Stimulated activated naive CD8-positive, alpha-beta T cell treated with anti-CD3 and anti-CD28 coated beads, Interleukin-15, amount 100 ng/mL, for 72 hours (primary cell): Measurements from ENCODE around the gene CD3E.
"Not testable (repeated sequence)": the region's sequence is repeated elsewhere in the genome, so short reads cannot be mapped to it uniquely, and the experiment has no call there.

Experiments
- ATAC-seq: fragments of 150-1000 bp; cut with Tn5 transposase; 2 replicates; pipeline ENCODE4 v1.10.0; 2021; ENCODE audit warnings: mild to moderate bottlenecking, moderate library complexity
- DNase-seq, 2 donors: peaks; one replicate each; pipeline ENCODE4 v3.0.0; 2021 to 2022
- H3K27ac Mint-ChIP-seq, 2 donors: one replicate each; pipeline ENCODE4 v1.8.0; 2022; ENCODE audit warnings: mild to moderate bottlenecking in 2 of 2, mixed read lengths in 2 of 2, moderate library complexity in 2 of 2
- H3K27me3 Mint-ChIP-seq: one replicate; pipeline ENCODE4 v1.8.0; 2022; ENCODE audit warnings: mixed read lengths
- H3K4me1 Mint-ChIP-seq: one replicate; pipeline ENCODE4 v1.8.0; 2022; ENCODE audit warnings: mild to moderate bottlenecking, mixed read lengths
- H3K4me3 Mint-ChIP-seq, 2 donors: one replicate each; pipeline ENCODE4 v1.8.0; 2022; ENCODE audit warnings: mild to moderate bottlenecking in 2 of 2, mixed read lengths in 2 of 2, moderate library complexity in 1 of 2
- H3K9me3 Mint-ChIP-seq, 2 donors: one replicate each; pipeline ENCODE4 v1.8.0; 2022; ENCODE audit warnings: mixed read lengths in 2 of 2

CD3E gene

DNA sequence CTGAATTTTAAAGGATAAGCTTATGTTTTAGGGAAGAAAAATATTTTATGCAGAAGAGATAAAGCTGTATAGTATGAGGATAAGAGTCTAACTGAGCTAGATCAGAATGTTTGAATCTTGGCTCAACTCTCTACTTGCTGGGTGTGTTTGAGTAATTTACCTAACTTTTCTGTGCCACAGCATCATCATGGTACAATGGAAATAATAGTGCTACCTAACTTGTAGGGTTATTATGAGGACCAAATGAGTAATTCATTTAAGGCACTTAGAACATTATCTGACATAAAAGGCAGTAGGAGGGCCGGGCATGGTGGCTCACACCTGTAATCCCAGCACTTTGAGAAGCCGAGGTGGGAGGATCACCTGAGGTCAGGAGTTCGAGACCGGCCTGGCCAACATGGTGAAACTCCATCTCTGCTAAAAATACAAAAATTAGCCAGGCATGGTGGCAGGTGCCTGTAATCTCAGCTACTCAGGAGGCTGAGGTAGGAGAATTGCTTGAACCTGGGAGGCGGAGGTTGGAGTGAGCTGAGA lies 4.5 kb downstream of the CD3E start:
- H3K9me3 Mint-ChIP-seq, DNase-seq, H3K27me3 Mint-ChIP-seq: not testable (repeated sequence)
- ATAC-seq = peak; percentile 27
- peak overlapping the region; percentile 5 to 99 for H3K4me3 Mint-ChIP-seq
- peak overlapping the region; percentile 1 to 33 for H3K27ac Mint-ChIP-seq
- H3K4me1 Mint-ChIP-seq = peaks cover 78% of the 10 kb centered on the region

DNA sequence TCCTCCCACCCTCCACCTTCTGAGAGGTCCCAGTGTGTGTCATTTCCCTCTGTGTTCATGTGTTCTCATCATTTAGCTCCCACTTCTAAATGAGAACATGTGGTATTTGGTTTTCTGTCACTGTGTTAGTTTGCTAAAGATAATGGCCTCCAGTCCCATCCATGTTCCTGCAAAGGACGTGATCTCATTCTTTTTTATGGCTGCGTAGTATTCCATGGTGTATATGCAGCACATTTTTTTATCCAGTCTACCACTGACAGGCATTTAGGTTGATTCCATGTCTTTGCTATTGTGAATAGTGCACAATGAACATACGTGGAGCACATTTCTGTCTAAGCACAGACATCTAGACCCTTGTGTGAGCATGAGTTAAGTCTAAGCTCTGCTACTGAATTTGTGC lies 5.7 kb downstream of the CD3E start:
- Mint-ChIP-seq H3K27me3 (no peaks in the 10 kb centered on the region), H3K4me1 (peaks cover 90% of the 10 kb centered on the region), H3K4me3 (peak overlapping the region in 1 of 2 donors; percentile 4), H3K9me3 (no peaks in the 10 kb centered on the region), H3K27ac (peak overlapping the region in 1 of 2 donors; percentile 67)
- no peak for DNase-seq
- ATAC-seq = no peak

DNA sequence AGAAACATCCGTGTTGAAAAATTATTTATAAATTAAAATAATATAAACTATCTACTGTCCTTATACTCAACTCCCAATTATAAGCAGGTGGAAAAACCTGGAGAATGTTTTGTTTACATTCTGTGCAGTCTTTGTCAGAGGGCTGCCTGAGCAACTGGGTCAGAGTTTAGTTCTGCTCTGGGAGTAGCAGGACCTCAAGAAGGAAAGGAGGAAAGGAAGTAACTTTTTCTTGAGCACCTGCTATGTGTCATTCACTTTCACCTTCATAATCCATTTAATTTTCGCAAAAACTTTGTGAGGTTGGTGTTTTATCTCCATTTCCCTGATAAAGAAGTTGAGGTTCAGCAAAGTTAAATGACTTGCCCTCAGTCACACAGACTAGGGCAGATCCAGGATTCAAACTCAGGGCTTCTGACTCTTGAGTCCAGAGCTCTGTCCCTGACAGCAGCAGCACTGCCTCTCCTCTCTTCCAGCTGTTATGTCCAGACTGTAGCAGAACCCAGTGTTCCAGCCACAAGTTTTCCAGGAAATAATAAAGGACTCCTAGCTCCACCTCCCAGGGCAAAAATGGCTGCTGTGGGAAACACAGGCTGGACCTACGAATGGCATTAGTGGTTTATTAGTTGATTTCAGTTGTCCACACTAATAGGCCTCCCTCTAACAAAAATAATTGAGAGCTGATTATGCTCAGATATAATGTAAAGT lies 6.4 kb downstream of the CD3E start:
- peaks cover 94% of the 10 kb centered on the region for H3K4me1 Mint-ChIP-seq
- no peak for ATAC-seq
- no peaks in the 10 kb centered on the region for H3K27me3 Mint-ChIP-seq
- no peaks in the 10 kb centered on the region for H3K9me3 Mint-ChIP-seq
- H3K4me3 Mint-ChIP-seq = peak overlapping the region; percentile 8 to 15
- peak overlapping the region in 1 of 2 donors; percentile 44 for H3K27ac Mint-ChIP-seq
- DNase-seq = no peak

DNA sequence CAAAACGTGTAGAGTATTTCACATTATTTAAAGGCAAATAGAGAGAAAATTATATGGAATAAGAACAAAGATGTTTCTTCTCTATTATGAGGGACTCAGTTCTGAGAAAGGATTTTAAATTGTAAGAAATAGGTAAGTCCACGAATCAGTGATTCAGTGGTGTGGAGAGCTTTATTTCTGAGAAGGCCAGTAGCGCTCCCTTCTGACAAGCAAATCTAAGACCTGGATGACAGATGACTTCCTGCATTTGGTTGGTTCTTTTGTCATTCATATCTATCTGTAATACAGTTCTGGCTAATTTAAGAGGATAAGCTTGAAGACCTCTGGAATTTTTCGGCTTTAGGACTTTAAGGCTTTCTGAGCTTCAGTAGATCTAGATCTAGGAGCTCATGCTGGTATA lies 7.0 kb downstream of the CD3E start:
- H3K9me3 Mint-ChIP-seq = no peaks in the 10 kb centered on the region
- no peaks in the 10 kb centered on the region for H3K27me3 Mint-ChIP-seq
- DNase-seq = no peak
- peak overlapping the region in 1 of 2 donors; percentile 8 for H3K4me3 Mint-ChIP-seq
- no peak for ATAC-seq
- peak overlapping the region in 1 of 2 donors; percentile 44 for H3K27ac Mint-ChIP-seq
- peaks cover 97% of the 10 kb centered on the region for H3K4me1 Mint-ChIP-seq

GRCh38 chr11:118312328-118312727 lies 7.8 kb downstream of the CD3E start:
- ATAC-seq (no peak), DNase-seq (no peak)
- no peaks in the 10 kb centered on the region for H3K27me3 Mint-ChIP-seq
- H3K4me1 Mint-ChIP-seq = peaks cover 97% of the 10 kb centered on the region
- H3K9me3 Mint-ChIP-seq = no peaks in the 10 kb centered on the region
- no peak overlapping the region for H3K4me3 Mint-ChIP-seq
- peak overlapping the region; percentile 20 to 28 for H3K27ac Mint-ChIP-seq

GRCh38 chr11:118313242-118313641 lies 8.7 kb downstream of the CD3E start:
- ATAC-seq (no peak), DNase-seq (no peak)
- H3K27ac Mint-ChIP-seq = peak overlapping the region in 1 of 2 donors; percentile 30
- H3K4me3 Mint-ChIP-seq = no peak overlapping the region
- H3K9me3 Mint-ChIP-seq = no peaks in the 10 kb centered on the region
- peaks cover 92% of the 10 kb centered on the region for H3K4me1 Mint-ChIP-seq
- H3K27me3 Mint-ChIP-seq = no peaks in the 10 kb centered on the region

DNA sequence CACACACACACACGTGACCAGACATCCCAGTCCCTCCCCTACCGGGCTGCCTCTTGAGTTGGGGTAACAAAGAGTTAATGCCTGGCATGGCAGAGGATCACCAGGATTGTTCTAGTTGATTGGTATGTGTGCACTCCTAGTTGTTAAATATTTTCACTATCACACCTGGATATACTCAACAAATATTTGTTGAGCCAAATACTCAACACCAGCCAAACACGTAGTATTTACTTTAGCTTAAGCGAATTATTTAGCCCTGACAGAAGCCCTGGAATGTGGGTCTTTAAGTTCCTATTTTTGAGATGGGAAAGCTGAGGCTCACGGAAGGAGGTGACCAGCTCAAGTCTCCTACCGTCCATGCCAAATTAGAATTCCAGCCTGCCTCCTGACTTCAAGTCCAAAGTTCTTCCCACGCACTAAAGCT lies 10.5 kb downstream of the CD3E start:
- no peaks in the 10 kb centered on the region for H3K27me3 Mint-ChIP-seq
- peak overlapping the region; percentile 64 to 75 for H3K4me3 Mint-ChIP-seq
- H3K27ac Mint-ChIP-seq = peak overlapping the region; percentile 19 to 61
- peaks cover 93% of the 10 kb centered on the region for H3K4me1 Mint-ChIP-seq
- DNase-seq (no peak), ATAC-seq (no peak)
- no peaks in the 10 kb centered on the region for H3K9me3 Mint-ChIP-seq

GRCh38 chr11:118318124-118318523 lies 13.6 kb downstream of the CD3E start:
- no peak overlapping the region for H3K27ac Mint-ChIP-seq
- H3K9me3 Mint-ChIP-seq = no peaks in the 10 kb centered on the region
- no peaks in the 10 kb centered on the region for H3K27me3 Mint-ChIP-seq
- no peak for ATAC-seq
- peaks cover 84% of the 10 kb centered on the region for H3K4me1 Mint-ChIP-seq
- DNase-seq = no peak
- no peak overlapping the region for H3K4me3 Mint-ChIP-seq

DNA sequence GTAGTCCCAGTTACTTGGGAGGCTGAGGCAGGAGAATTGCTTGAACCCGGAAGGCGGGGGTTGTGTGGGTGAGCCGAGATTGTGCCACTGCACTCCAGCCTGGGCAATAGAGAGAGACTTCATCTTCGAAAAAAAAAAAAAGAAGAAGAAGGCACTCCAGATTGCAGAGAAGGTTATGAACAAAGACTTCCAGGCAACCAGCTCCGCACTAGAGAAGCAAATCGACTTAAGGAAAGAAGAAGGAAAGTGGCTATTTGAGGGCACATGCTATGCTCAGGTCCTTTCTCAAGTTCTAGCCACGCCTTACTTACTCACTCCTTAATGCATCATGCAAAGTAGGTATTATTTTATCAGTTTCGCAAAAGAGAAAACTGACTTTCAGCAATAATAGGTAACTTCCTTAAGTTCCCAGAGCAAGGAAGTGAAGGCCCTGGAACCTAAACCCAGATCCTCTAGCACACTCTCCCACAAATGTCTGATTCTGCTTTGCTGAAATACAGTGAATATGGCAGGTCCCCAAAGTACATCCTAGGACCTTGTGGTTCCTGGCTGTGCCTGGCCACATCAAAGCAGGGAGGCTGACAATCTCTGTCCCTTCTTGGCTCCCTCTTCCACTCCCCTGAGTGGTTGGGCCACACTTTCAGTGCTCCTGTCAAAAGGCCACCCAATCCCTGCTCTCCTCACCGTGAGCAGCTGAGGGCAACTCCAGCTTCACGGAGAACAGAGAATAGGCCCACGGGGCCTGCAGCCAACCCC lies 14.2 kb downstream of the CD3E start:
- Mint-ChIP-seq H3K27ac (peak overlapping the region in 1 of 2 donors; percentile 46), H3K4me3 (no peak overlapping the region), H3K9me3 (no peaks in the 10 kb centered on the region), H3K27me3 (no peaks in the 10 kb centered on the region), H3K4me1 (peaks cover 79% of the 10 kb centered on the region)
- ATAC-seq (no peak), DNase-seq (no peak)

DNA sequence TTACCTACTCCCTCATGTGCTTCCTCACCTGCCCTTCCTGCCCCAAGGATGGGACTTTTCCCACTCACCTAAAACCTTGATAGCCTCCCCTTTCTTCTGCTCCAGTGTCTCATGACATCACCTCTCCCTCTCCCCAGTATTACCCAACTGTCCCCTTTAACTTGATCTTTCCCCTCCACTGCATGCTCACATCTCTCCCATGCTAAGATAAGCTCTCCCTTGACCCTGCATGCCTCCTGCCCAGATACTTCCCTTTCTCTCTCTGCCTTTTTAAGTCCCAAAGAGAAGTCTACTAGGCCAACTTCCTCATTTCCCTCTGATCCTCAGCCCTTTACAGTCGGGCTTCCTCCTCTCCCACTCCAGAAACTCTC lies 14.8 kb downstream of the CD3E start:
- Mint-ChIP-seq H3K27ac (peak overlapping the region in 1 of 2 donors; percentile 46), H3K4me1 (peaks cover 73% of the 10 kb centered on the region), H3K4me3 (no peak overlapping the region), H3K27me3 (no peaks in the 10 kb centered on the region), H3K9me3 (no peaks in the 10 kb centered on the region)
- ATAC-seq = no peak
- DNase-seq = no peak

GRCh38 chr11:118320515-118320914 lies 16.0 kb downstream of the CD3E start:
- no peak for DNase-seq
- Mint-ChIP-seq H3K4me1 (peaks cover 61% of the 10 kb centered on the region), H3K27ac (peak overlapping the region in 1 of 2 donors; percentile 10), H3K9me3 (no peaks in the 10 kb centered on the region), H3K4me3 (no peak overlapping the region), H3K27me3 (no peaks in the 10 kb centered on the region)
- no peak for ATAC-seq

GRCh38 chr11:118321386-118322082 lies 17.0 kb downstream of the CD3E start:
- DNase-seq = no peak
- Mint-ChIP-seq H3K27me3 (no peaks in the 10 kb centered on the region), H3K4me3 (no peak overlapping the region), H3K4me1 (peaks cover 51% of the 10 kb centered on the region), H3K27ac (no peak overlapping the region), H3K9me3 (no peaks in the 10 kb centered on the region)
- no peak for ATAC-seq

DNA sequence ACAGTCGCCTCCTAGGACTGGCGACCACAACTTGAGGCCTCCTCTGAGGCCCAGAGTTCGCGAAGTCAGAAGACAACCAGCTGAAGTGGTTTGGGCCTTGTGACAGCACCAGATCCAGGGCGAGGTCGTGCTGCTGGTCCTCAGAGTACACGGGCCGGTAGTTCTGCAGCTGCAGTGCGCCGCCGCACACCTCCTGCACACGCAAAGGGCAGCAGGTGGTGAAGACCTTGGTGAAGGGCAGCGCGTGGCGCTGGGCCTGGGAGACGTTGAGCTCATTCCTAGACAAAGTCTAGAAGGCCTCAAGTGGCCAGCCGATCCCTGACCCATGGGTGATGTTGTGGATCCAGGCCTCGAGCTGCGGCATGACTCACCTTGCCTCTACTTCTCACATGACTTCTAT lies 18.2 kb downstream of the CD3E start:
- Mint-ChIP-seq H3K4me1 (peaks cover 43% of the 10 kb centered on the region), H3K27me3 (no peaks in the 10 kb centered on the region), H3K9me3 (peaks cover 0 to under 1% of the 10 kb centered on the region in 2 donors), H3K27ac (no peak overlapping the region), H3K4me3 (no peak overlapping the region)
- no peak for DNase-seq
- ATAC-seq = no peak

- DNase-seq (no peak), ATAC-seq (no peak)
- H3K27ac Mint-ChIP-seq = no peak overlapping the region
- H3K4me1 Mint-ChIP-seq = peaks cover 24% of the 10 kb centered on the region
- H3K9me3 Mint-ChIP-seq = peaks cover 9% of the 10 kb centered on the region in 2 donors
- H3K27me3 Mint-ChIP-seq = no peaks in the 10 kb centered on the region
- no peak overlapping the region for H3K4me3 Mint-ChIP-seq
These were observed 20.8 kb downstream of the CD3E start for GRCh38 chr11:118325283-118325682.

GRCh38 chr11:118328745-118329144 lies 24.2 kb downstream of the CD3E start:
- H3K4me1 Mint-ChIP-seq = peaks cover 13% of the 10 kb centered on the region
- H3K9me3 Mint-ChIP-seq = peaks cover 9% of the 10 kb centered on the region in 2 donors
- no peak for DNase-seq
- no peak overlapping the region for H3K4me3 Mint-ChIP-seq
- no peaks in the 10 kb centered on the region for H3K27me3 Mint-ChIP-seq
- no peak overlapping the region for H3K27ac Mint-ChIP-seq
- ATAC-seq = no peak

DNA sequence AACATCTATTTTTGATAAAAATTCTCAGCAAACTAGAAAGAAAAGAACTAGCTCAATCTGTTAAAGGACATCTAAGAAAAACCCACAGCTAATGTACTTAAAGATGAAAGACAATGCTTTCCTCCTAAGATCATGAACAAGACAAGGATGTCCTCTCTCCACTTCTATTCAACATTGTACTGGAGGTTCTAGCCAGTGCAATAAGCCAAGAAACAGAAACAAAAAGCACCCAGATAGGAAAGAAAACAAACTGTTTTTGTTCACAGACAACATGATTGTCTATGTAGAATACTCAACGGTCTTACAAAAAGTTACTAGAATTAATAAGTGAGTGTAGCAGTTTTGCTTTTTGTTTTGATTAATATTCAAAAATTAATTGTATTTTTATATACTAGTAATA lies 30.2 kb downstream of the CD3E start:
- H3K4me3 Mint-ChIP-seq = peak overlapping the region; percentile 77 to 84
- no peaks in the 10 kb centered on the region for H3K27me3 Mint-ChIP-seq
- peaks cover 59% of the 10 kb centered on the region for H3K4me1 Mint-ChIP-seq
- ATAC-seq (no peak), DNase-seq (no peak)
- peak overlapping the region; percentile 72 to 89 for H3K27ac Mint-ChIP-seq
- H3K9me3 Mint-ChIP-seq = no peaks in the 10 kb centered on the region
